Endothelial cell of umbilical vein (primary cell): Measurements from ENCODE around the gene NSUN7.

Experiments
- CTCF ChIP-seq, 2 donors: IDR thresholded peaks; 1 replicate in 1 of 2; 2 replicates in 1 of 2; pipeline ENCODE4 v1.5.1; 2011; ENCODE audit warnings: low read length in 2 of 2, mild to moderate bottlenecking in 2 of 2, moderate library complexity in 2 of 2, control low read depth in 1 of 2, inconsistent platforms in 1 of 2, low read depth in 1 of 2; ENCODE audit not compliant: insufficient read depth in 1 of 2; ENCODE audit errors: extremely low read depth in 1 of 2
- EZH2 ChIP-seq: IDR thresholded peaks from 2 replicates; pipeline ENCODE4 v1.6.1; 2012; ENCODE audit warnings: borderline replicate concordance, low read depth, mild to moderate bottlenecking, moderate library complexity, low read length, inconsistent platforms; ENCODE audit not compliant: severe bottlenecking
- FOS ChIP-seq: IDR thresholded peaks from 2 replicates; pipeline ENCODE4 v1.6.1; 2011; ENCODE audit warnings: mild to moderate bottlenecking, low read length, moderate library complexity, borderline replicate concordance; ENCODE audit not compliant: insufficient read depth
- GATA2 ChIP-seq: IDR thresholded peaks from 2 replicates; pipeline ENCODE4 v1.7.0; 2011; ENCODE audit warnings: low read depth, mild to moderate bottlenecking, moderate library complexity, mixed read lengths, low read length; ENCODE audit not compliant: insufficient read length, insufficient read depth
- MAX ChIP-seq: IDR thresholded peaks from 2 replicates; pipeline ENCODE4 v1.6.1; 2011; ENCODE audit not compliant: insufficient read depth, insufficient read length
- POLR2A ChIP-seq: IDR thresholded peaks from 2 replicates; pipeline ENCODE4 v1.6.1; 2012; ENCODE audit warnings: low read depth, mild to moderate bottlenecking, control low read depth, low read length
- POLR2AphosphoS5 ChIP-seq: IDR thresholded peaks from 2 replicates; pipeline ENCODE4 v1.6.1; 2012; ENCODE audit warnings: low read depth, mild to moderate bottlenecking, control low read depth, low read length, moderate library complexity; ENCODE audit not compliant: insufficient read depth

- TF ChIP-seq CTCF (IDR thresholded peaks at IDR 0.05; ENCODE audit: extremely low read depth in 1 of 2, insufficient read depth in 1 of 2, low read depth in 1 of 2, low read length in 2 of 2) (no peak), POLR2A (no peak), MAX (no peak), EZH2 (no peak), FOS (no peak), POLR2AphosphoS5 (no peak), GATA2 (no peak)
Measured at GRCh38 chr4:40721730-40722171, 28.0 kb upstream of the NSUN7 start.
